Activated CD8-positive, alpha-beta memory T cell treated with anti-CD3 and anti-CD28 coated beads, Interleukin-2, amount 50 U/mL, for 1 hour (primary cell): ENCODE results near the gene TMC6.
A peak's percentile ranks its signal among the peaks of the same experiment; 100 is the strongest.
"Not testable (repeated sequence)": the region's sequence is repeated elsewhere in the genome, so short reads cannot be mapped to it uniquely, and the experiment has no call there.

Experiments
- DNase-seq: peaks from one replicate; pipeline ENCODE4 v3.0.0-alpha.2; 2020; ENCODE audit errors: extremely low read depth

The TMC6 gene

GRCh38 chr17:78159575-78160158 lies 31.1 kb upstream of the TMC6 start:
- DNase-seq = no peak

DNA sequence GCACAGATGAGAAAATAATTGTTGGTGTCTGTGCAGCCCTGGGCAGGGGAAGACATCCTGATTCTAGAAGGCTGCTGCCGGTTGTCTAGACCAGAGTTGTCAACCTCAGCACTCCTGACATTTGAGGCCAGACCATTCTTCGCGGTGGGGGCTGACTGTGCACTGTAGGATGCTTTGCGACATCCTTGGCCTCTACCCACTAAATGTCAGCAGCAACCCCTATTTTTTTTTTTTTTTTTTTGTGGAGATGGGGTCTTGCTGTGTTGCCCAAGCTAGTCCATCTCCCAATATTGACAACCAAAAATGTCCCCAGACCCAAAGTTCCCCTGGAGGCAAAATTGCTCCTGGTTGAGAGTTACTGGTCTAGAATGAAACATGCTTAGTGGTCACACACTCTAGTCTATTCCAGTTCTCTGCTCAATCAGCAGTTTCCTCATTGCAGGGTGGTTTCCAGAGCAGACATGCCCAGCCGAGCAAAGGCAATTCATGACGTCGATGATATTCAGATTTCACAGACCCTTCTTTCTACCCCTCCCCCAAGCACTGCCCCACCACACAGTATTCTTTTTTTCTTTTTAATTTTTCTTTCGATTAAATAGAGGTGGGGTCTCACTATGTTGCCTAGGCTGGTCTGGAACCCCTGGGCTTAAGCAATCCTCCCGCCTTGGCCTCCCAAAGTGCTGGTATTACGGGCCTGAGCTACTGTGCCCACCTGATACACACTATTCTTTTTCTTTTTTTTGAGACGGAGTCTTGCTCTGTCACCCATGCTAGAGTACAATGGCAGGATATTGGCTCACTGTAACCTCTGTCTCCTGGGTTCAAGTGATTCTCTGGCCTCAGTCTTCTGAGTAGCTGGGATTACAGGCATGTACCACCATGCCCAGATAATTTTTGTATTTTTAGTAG lies 26.6 kb upstream of the TMC6 start:
- DNase-seq = no peak

GRCh38 chr17:78151514-78152008 lies 23.0 kb upstream of the TMC6 start:
- no peak for DNase-seq

- DNase-seq = no peak
Measured at GRCh38 chr17:78148286-78149016, 19.9 kb upstream of the TMC6 start.

- DNase-seq = no peak
Measured at GRCh38 chr17:78147315-78147998, 18.9 kb upstream of the TMC6 start.

DNA sequence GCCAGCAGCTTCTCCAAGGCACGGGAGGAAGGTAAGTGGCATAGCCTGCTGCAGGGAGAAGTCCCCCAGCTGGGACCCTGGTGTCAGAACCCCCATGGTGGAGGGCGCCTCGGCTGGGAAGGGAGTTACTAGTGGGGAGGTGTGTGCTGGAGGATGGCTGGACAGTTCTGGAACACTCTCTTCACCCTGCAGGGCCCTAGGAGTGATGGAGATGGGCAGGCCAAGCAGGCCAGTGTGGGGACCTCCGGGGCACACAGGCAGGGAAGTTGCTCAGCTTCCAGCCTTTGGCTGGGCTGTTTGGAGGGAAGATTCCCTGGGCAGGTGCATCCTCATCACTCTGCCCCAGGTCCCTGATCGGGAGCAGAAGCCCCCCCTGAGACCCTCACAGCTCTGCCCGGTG lies 18.3 kb upstream of the TMC6 start:
- DNase-seq = no peak

DNA sequence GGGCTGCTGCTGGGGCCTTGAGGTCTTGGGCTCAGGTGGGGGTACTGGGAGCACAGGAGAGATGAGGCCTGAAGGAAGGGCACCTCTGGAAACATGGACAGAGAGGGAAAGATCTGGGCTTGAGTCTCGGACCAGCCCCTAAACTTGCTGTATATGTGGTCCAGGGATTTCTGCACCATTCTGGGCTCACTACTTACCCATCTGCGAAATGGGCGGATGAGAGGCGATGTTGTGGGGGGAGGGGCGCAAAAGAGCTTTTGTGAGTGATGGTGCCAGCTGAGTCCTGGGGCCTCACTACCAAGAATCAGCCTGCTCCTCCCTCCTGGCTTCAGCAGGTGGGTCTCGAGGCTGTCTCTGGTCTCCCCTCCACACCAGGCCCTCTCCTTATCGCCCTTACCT lies 17.9 kb upstream of the TMC6 start:
- no peak for DNase-seq

- no peak for DNase-seq
Measured at GRCh38 chr17:78144736-78145641, 16.4 kb upstream of the TMC6 start.

- DNase-seq = no peak
Measured at GRCh38 chr17:78144147-78144719, 15.7 kb upstream of the TMC6 start.

- no peak for DNase-seq
Measured at GRCh38 chr17:78143214-78144146, 14.9 kb upstream of the TMC6 start.

GRCh38 chr17:78142119-78142861 lies 13.7 kb upstream of the TMC6 start:
- DNase-seq = no peak

DNA sequence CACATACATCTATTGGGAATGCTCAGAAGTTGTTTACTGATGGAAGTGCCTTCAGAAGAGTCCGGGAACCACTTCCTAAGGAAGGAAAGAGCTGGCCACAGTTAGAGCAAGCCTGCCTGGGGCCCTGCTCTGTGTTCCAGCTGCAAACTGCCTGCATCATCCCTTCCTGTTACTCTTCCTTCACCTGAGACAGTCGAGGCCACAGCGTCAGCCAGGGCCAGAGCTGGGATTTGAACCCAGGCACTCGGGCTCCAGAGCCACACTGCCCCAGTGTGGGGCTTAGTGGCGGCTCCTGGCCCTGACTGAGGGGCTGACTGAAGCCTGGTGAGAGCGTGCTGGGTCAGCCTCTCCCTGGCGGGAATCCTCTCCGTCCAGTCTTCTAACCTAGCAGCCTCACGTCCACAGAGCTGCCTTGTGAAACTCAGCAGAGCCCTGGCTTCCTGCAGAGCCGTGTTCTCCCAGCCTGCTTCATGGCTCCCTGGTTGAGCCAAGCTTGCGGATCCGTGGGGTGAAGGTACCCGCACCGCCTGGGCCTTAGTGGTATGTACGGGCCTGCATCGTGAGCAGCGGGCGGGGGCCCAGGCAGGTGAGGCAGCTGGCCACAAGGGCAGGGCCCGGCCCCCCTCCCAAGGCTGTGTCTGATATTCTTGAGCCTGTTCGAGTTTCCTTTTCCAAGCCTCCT lies 13.0 kb upstream of the TMC6 start:
- DNase-seq = no peak

GRCh38 chr17:78140169-78141051 lies 11.9 kb upstream of the TMC6 start:
- peak; percentile 85 for DNase-seq

DNA sequence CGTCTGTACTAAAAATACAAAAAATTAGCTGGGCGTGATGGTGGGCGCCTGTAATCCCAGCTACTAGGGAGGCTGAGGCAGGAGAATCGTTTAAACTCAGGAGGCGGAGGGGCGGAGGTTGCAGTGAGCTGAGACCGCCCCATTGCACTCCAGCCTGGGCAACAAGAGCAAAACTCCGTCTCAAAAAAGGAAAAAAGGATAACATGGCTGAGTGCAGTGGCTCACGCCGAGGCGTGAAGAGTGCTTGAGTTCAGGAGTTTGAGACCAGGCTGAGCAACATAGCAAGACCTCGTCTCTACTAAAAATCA lies 11.3 kb upstream of the TMC6 start:
- DNase-seq = not testable (repeated sequence)

DNA sequence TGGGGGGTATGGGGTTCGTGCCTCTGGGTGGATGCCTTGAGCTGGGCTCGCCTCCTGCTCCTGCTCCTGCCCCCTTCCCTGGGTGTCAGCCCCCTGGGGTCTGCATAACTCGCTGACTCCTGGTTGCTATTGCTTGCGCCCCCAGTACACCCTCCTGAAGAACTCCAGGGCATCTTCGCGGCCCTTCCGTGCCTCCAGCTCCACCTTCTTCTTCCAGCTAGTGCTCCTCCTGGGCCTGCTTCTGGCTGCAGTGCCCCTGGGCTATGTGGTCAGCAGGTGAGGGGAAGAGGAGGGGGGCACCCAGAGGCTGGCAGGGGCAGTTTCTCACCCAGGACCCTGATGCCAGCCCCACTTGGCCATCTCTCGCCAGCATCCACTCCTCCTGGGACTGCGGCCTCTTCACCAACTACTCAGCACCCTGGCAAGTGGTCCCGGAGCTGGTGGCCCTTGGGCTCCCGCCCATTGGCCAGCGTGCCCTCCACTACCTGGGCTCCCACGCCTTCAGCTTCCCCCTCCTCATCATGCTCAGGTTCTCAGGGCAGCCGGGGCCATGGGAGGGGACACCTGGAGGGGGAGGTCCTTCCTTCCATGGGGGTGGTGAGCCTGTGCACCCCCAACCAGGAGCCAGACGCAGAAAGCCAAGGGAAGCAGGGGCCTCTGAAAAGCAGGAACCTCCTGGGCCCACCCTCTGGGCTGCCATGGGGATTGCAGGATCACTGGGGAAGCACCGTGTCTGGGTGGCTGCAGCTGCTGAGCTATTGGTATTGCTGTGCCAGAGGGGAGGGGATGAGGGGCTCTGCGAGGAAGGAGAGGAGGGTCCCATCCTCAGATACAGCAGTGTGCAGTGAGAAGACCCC lies 9.9 kb upstream of the TMC6 start:
- DNase-seq = no peak
